GM20000 (cell line): ENCODE measurements around the gene NUSAP1.
A peak's percentile ranks its signal among the peaks of the same experiment; 100 is the strongest.
"Not testable (repeated sequence)": the region's sequence is repeated elsewhere in the genome, so short reads cannot be mapped to it uniquely, and the experiment has no call there.

Experiments used
- DNase-seq: peaks from one replicate; pipeline ENCODE4 v3.0.0; 2012; ENCODE audit warnings: low spot score
- CTCF ChIP-seq: IDR thresholded peaks from 2 replicates; pipeline ENCODE4 v1.5.1; 2012; ENCODE audit warnings: mild to moderate bottlenecking, control low read depth; ENCODE audit errors: extremely low read depth, missing control alignments

The NUSAP1 gene

GRCh38 chr15:41423979-41424659, 91.4 kb downstream of the NUSAP1 start:
- no peak for TF ChIP-seq CTCF
- DNase-seq: peak; percentile 65

- TF ChIP-seq CTCF: no peak
- DNase-seq: no peak
Measured at GRCh38 chr15:41424809-41425208, 92.1 kb downstream of the NUSAP1 start.

GRCh38 chr15:41425907-41426306, 93.2 kb downstream of the NUSAP1 start:
- not testable (repeated sequence) for DNase-seq

GRCh38 chr15:41429003-41429890, 96.6 kb downstream of the NUSAP1 start:
- TF ChIP-seq CTCF: no peak
- DNase-seq: peak; percentile 62
